ENCODE results near the gene HTATSF1. TPM values are rescaled to one million over a fixed set of nuclear protein-coding genes. Genes with fewer than 3 reads are reported as not detected.

HTATSF1 gene
- polyA plus RNA-seq, 2 of the 4 experiments (the other 2 are of a cell fraction): 5.0 to 82.3 TPM

GRCh38 chrX:136525738-136526606, 28.6 kb downstream of the HTATSF1 start:
- H3K4me2 ChIP-seq: peak overlapping the region; percentile 67
- POLR2A ChIA-PET: interaction anchor here (0.6 to 1.6 kb wide), 2 partner anchors 29 to 377 kb away, joined by 6 to 9 read pairs; partner anchors contain the start of gene HTATSF1
- no peak for FAIRE-seq

GRCh38 chrX:136528645-136529315, 31.4 kb downstream of the HTATSF1 start:
- H3K27ac ChIP-seq: no peak overlapping the region
- H3K9me3 ChIP-seq: no peaks in the 10 kb centered on the region
- H3K4me2 ChIP-seq: no peak overlapping the region
- peaks cover 16% of the 10 kb centered on the region for H3K4me1 ChIP-seq
- WGBS (ENCODE audit: missing lambda C conversion rate): 44% methylated on average over 8 of the region's 8 CpGs
- peak; percentile 59 for FAIRE-seq
- TF ChIP-seq TFCP2L1 (CRISPR knock-in tag; IDR thresholded peaks at IDR 0.05): no peak
- TF ChIP-seq RARB (CRISPR knock-in tag; IDR thresholded peaks at IDR 0.05): no peak
- TF ChIP-seq ELK1 (IDR thresholded peaks at IDR 0.05; ENCODE audit: low read depth, low read length): no peak
- no peak for TF ChIP-seq CBX8 (IDR thresholded peaks at IDR 0.05)
- TF ChIP-seq PHF8 (IDR thresholded peaks at IDR 0.05; ENCODE audit: borderline replicate concordance, low read depth): no peak
- TF ChIP-seq POLR2AphosphoS2 (conservative IDR thresholded peaks at IDR 0.05; ENCODE audit: low read length): no peak
- no peak for TF ChIP-seq HEYL (CRISPR knock-in tag; IDR thresholded peaks at IDR 0.05)
- no peak for TF ChIP-seq HDAC2 (IDR thresholded peaks at IDR 0.05)
- no peak for TF ChIP-seq KDM1A (IDR thresholded peaks at IDR 0.05; ENCODE audit: low read depth)
- DNase-seq (ENCODE audit: low read depth in 1 of 2, low spot score in 1 of 2): peak in 1 of 2 experiments; percentile 13
- ATAC-seq: peak in 1 of 2 experiments; percentile 61; a peak in 3 of 6 replicates
- ChIA-PET CTCF (no interaction called here), POLR2A (no interaction called here)
- no peak overlapping the region for H3K4me3 ChIP-seq

More at GRCh38 chrX:136525738-136526606, 28.6 kb downstream of the HTATSF1 start:
- peak; percentile 8 to 20 for DNase-seq (ENCODE audit: low read depth in 1 of 2, low spot score in 1 of 2)
- peak; percentile 95 to 98 for ATAC-seq
- no peak for TF ChIP-seq PBX3 (IDR thresholded peaks at IDR 0.05)
- TF ChIP-seq MAX (IDR thresholded peaks at IDR 0.05): no peak
- TF ChIP-seq JUNB (IDR thresholded peaks at IDR 0.05): no peak
- no peak for TF ChIP-seq CTCF (IDR thresholded peaks at IDR 0.05)
- TF ChIP-seq FOSL2 (IDR thresholded peaks at IDR 0.05): no peak
- TF ChIP-seq FOSL2 (CRISPR knock-in tag; IDR thresholded peaks at IDR 0.05): peak; percentile 22; the same call in 1 of the 2 replicates
- TF ChIP-seq NFE2L2 (conservative IDR thresholded peaks at IDR 0.05; ENCODE audit: low read length): no peak
- TF ChIP-seq HES2 (IDR thresholded peaks at IDR 0.05): no peak
- no peak for TF ChIP-seq BHLHE40 (IDR thresholded peaks at IDR 0.05; ENCODE audit: low read depth, low read length)
- H3K27ac ChIP-seq: no peak overlapping the region
- H3K4me3 ChIP-seq: no peak overlapping the region
- WGBS (ENCODE audit: missing lambda C conversion rate): 7% methylated on average over 2 of the region's 2 CpGs
- H3K4me1 ChIP-seq: peaks cover 16% of the 10 kb centered on the region
- CTCF ChIA-PET: no interaction called here
- no peaks in the 10 kb centered on the region for H3K9me3 ChIP-seq
